H1 (cell line): ENCODE data around the gene TPM1. TPM values are rescaled to one million over a fixed set of nuclear protein-coding genes. Genes with fewer than 3 reads are reported as not detected.

ENCODE experiments used
- CTCF ChIA-PET: fragments of 300-600 bp; sonication (Branson Sonifier 250); formaldehyde crosslinking; loops from one replicate; lab custom pipeline; 2021; ENCODE audit not compliant: partially characterized antibody; lab: Charles Lee
- POLR2A ChIA-PET: fragments of 300-600 bp; sonication (Branson Sonifier 250); formaldehyde crosslinking; loops from one replicate; lab custom pipeline; 2021; ENCODE audit warnings: inconsistent platforms; ENCODE audit not compliant: partially characterized antibody; lab: Charles Lee
- DNase-seq, 2 experiments: peaks; one replicate each; pipeline versions ENCODE4 v3.0.0 to v3.0.0-alpha.2; 2010 to 2022; ENCODE audit warnings: low spot score in 2 of 2, low read depth in 1 of 2, mixed read lengths in 1 of 2
- FAIRE-seq: peaks from 2 replicates; lab custom pipeline; 2011; peaks lifted over from hg19 to GRCh38; lab: Jason Lieb, UNC
- H2AFZ ChIP-seq: 2 replicates; pipeline ENCODE4 v1.8.1; 2012; ENCODE audit warnings: low read length, inconsistent platforms
- H2AK5ac ChIP-seq: 2 replicates; pipeline ENCODE4 v1.6.1; 2013; ENCODE audit warnings: low read depth, low read length
- H2BK120ac ChIP-seq: replicated peaks from 2 replicates; pipeline ENCODE3; 2013; ENCODE audit warnings: low read depth, low read length, inconsistent platforms
- H2BK12ac ChIP-seq: 2 replicates; pipeline ENCODE4 v1.6.1; 2013; ENCODE audit warnings: low read depth, low read length
- H2BK15ac ChIP-seq: 2 replicates; pipeline ENCODE4 v1.6.1; 2013; ENCODE audit warnings: low read length
- H2BK20ac ChIP-seq: 2 replicates; pipeline ENCODE4 v1.6.1; 2013; ENCODE audit warnings: low read length
- H2BK5ac ChIP-seq: 2 replicates; pipeline ENCODE4 v1.6.1; 2013; ENCODE audit warnings: low read depth, low read length
- H3K14ac ChIP-seq: 2 replicates; pipeline ENCODE4 v1.6.1; 2013; ENCODE audit warnings: inconsistent platforms; ENCODE audit not compliant: insufficient read length
- H3K18ac ChIP-seq: 2 replicates; pipeline ENCODE4 v1.6.1; 2013; ENCODE audit warnings: low read length; ENCODE audit errors: extremely low read depth
- H3K23ac ChIP-seq: 2 replicates; pipeline ENCODE4 v1.6.1; 2013; ENCODE audit warnings: inconsistent platforms; ENCODE audit not compliant: insufficient read length
- H3K23me2 ChIP-seq: 2 replicates; pipeline ENCODE4 v1.6.1; 2013; ENCODE audit warnings: low read depth, low read length
- H3K27ac ChIP-seq: 2 replicates; pipeline ENCODE4 v1.6.1; 2011; ENCODE audit warnings: low read depth, low read length, inconsistent platforms
- H3K27me3 ChIP-seq, 4 experiments: replicated peaks in 1 of 4; 1 replicate in 1 of 4; 2 replicates in 3 of 4; pipeline versions ENCODE4 v1.6.1 to v1.8.1; 2011 to 2013; ENCODE audit warnings: low read length in 3 of 4, mild to moderate bottlenecking in 3 of 4, inconsistent platforms in 2 of 4, mixed read lengths in 2 of 4, moderate library complexity in 1 of 4; ENCODE audit not compliant: control insufficient read depth in 3 of 4, insufficient read depth in 3 of 4; ENCODE audit errors: extremely low read depth in 1 of 4
- H3K36me3 ChIP-seq, 4 experiments: 2 replicates each; pipeline versions ENCODE4 v1.6.1 to v1.8.1; 2011 to 2013; ENCODE audit warnings: mild to moderate bottlenecking in 4 of 4, low read length in 3 of 4, moderate library complexity in 2 of 4, control low read depth in 1 of 4, inconsistent platforms in 1 of 4; ENCODE audit not compliant: insufficient read depth in 4 of 4, control insufficient read depth in 2 of 4
- H3K4ac ChIP-seq: replicated peaks from 2 replicates; pipeline ENCODE3; 2013; ENCODE audit warnings: low read length, low read depth, mixed read lengths, inconsistent platforms; ENCODE audit not compliant: insufficient read length
- H3K4me1 ChIP-seq, 4 experiments: replicated peaks in 1 of 4; 1 replicate in 1 of 4; 2 replicates in 3 of 4; pipeline versions ENCODE4 v1.6.1 to v1.8.1; 2011 to 2013; ENCODE audit warnings: low read length in 3 of 4, inconsistent platforms in 2 of 4, mixed read lengths in 1 of 4; ENCODE audit not compliant: insufficient read depth in 4 of 4, control insufficient read depth in 3 of 4
- H3K4me2 ChIP-seq, 2 experiments: 2 replicates each; pipeline versions ENCODE4 v1.6.1 to v1.8.1; 2011 to 2013; ENCODE audit warnings: low read depth in 2 of 2, low read length in 2 of 2, control low read depth in 1 of 2, inconsistent platforms in 1 of 2, mild to moderate bottlenecking in 1 of 2; ENCODE audit not compliant: insufficient read depth in 1 of 2
- H3K4me3 ChIP-seq, 4 experiments: fragments of 200-600, 300-600 bp in 1 of 4; sonication (generic), shearing (Covaris generic), sonication (Bioruptor Twin) in 1 of 4; 2 replicates each; pipeline versions ENCODE4 v1.5.1 to v1.8.1; 2011 to 2016; ENCODE audit warnings: low read length in 4 of 4, low read depth in 3 of 4, control low read depth in 2 of 4, inconsistent platforms in 2 of 4, mild to moderate bottlenecking in 2 of 4, mixed read lengths in 1 of 4, moderate library complexity in 1 of 4; ENCODE audit not compliant: insufficient read depth in 2 of 4; ENCODE audit errors: extremely low read depth in 1 of 4
- H3K56ac ChIP-seq: replicated peaks from 2 replicates; pipeline ENCODE3; 2013; ENCODE audit warnings: low read depth, mild to moderate bottlenecking, mixed read lengths, low read length, inconsistent platforms; ENCODE audit not compliant: insufficient read length
- H3K79me1 ChIP-seq: 2 replicates; pipeline ENCODE4 v1.6.1; 2013; ENCODE audit warnings: low read depth, low read length, control low read depth
- H3K79me2 ChIP-seq, 2 experiments: 2 replicates each; pipeline versions ENCODE4 v1.6.1 to v1.8.1; 2012 to 2013; ENCODE audit warnings: low read length in 2 of 2, mild to moderate bottlenecking in 2 of 2, inconsistent platforms in 1 of 2; ENCODE audit not compliant: insufficient read depth in 2 of 2, control insufficient read depth in 1 of 2
- H3K9ac ChIP-seq, 4 experiments: replicated peaks in 1 of 4; 1 replicate in 1 of 4; 2 replicates in 3 of 4; pipeline versions ENCODE4 v1.6.1 to v1.8.1; 2011 to 2013; ENCODE audit warnings: low read depth in 3 of 4, low read length in 3 of 4, control low read depth in 2 of 4, mild to moderate bottlenecking in 2 of 4, moderate library complexity in 2 of 4, inconsistent platforms in 1 of 4; ENCODE audit errors: extremely low read depth in 1 of 4
- H3K9me3 ChIP-seq, 2 experiments: 2 replicates each; pipeline versions ENCODE4 v1.6.1 to v1.8.1; 2012 to 2013; ENCODE audit warnings: mild to moderate bottlenecking in 2 of 2, moderate library complexity in 2 of 2, control low read depth in 1 of 2, inconsistent platforms in 1 of 2, low read depth in 1 of 2, low read length in 1 of 2, mixed read lengths in 1 of 2; ENCODE audit not compliant: insufficient read depth in 2 of 2
- H4K20me1 ChIP-seq, 2 experiments: replicated peaks in 1 of 2; 2 replicates each; pipeline versions ENCODE3 to v1.8.1; 2011 to 2013; ENCODE audit warnings: inconsistent platforms in 2 of 2, low read length in 2 of 2, mild to moderate bottlenecking in 1 of 2; ENCODE audit not compliant: insufficient read depth in 2 of 2, control insufficient read depth in 1 of 2
- H4K5ac ChIP-seq: 2 replicates; pipeline ENCODE4 v1.6.1; 2013; ENCODE audit warnings: low read length, low read depth, mixed read lengths, inconsistent platforms; ENCODE audit not compliant: insufficient read length
- H4K8ac ChIP-seq: 2 replicates; pipeline ENCODE4 v1.8.0; 2013; ENCODE audit warnings: mild to moderate bottlenecking, moderate library complexity, low read length, inconsistent platforms; ENCODE audit not compliant: insufficient read depth; ENCODE audit errors: extremely low read depth
- H4K91ac ChIP-seq: replicated peaks from 2 replicates; pipeline ENCODE3; 2013; ENCODE audit warnings: low read length, mixed read lengths, inconsistent platforms; ENCODE audit not compliant: insufficient read length
- ASH2L ChIP-seq: fragments of 200-600, 300-600 bp; sonication (generic); IDR thresholded peaks from one replicate; pipeline ENCODE4 v1.7.1; 2017; ENCODE audit warnings: low read length
- ATF3 ChIP-seq: IDR thresholded peaks from 2 replicates; pipeline ENCODE4 v1.6.1; 2011; ENCODE audit warnings: low read depth, mild to moderate bottlenecking, low read length; ENCODE audit not compliant: insufficient read depth
- BACH1 ChIP-seq: IDR thresholded peaks from 2 replicates; pipeline ENCODE4 v1.6.1; 2012; ENCODE audit warnings: low read length, improper control_type of control experiment
- CHD1 ChIP-seq: IDR thresholded peaks from 2 replicates; pipeline ENCODE4 v1.6.1; 2012; ENCODE audit warnings: low read depth, low read length, improper control_type of control experiment
- POLR2A ChIP-seq, 2 experiments: IDR thresholded peaks; 1 replicate in 1 of 2; 2 replicates in 1 of 2; pipeline ENCODE4 v1.6.1; 2011; ENCODE audit warnings: low read depth in 2 of 2, low read length in 2 of 2, mild to moderate bottlenecking in 2 of 2; ENCODE audit errors: control extremely low read depth in 1 of 2
- SIN3A ChIP-seq, 2 experiments: IDR thresholded peaks in 1 of 2; conservative IDR thresholded peaks in 1 of 2; 2 replicates each; pipeline ENCODE4 v1.6.1; 2011 to 2012; ENCODE audit warnings: low read length in 2 of 2, improper control_type of control experiment in 1 of 2, low read depth in 1 of 2, mild to moderate bottlenecking in 1 of 2
- TEAD4 ChIP-seq: IDR thresholded peaks from 2 replicates; pipeline ENCODE4 v1.6.1; 2012; ENCODE audit warnings: low read depth, low read length, inconsistent platforms, mixed read lengths
- WGBS, 2 experiments: shearing (Covaris generic) in 1 of 2; methylation state at CpG; one replicate each; pipeline versions ENCODE4 v1.1.6 to v1.1.7; 2013 to 2015; ENCODE audit warnings: low lambda C conversion rate in 2 of 2, mixed read lengths in 2 of 2, inconsistent platforms in 1 of 2, low coverage in 1 of 2, missing lambda C conversion rate in 1 of 2; ENCODE audit not compliant: insufficient replicate concordance in 2 of 2, insufficient coverage in 1 of 2, insufficient read length in 1 of 2; ENCODE audit errors: extremely low coverage in 1 of 2, missing lambda C conversion rate in 1 of 2; 5-methylcytosine and 5-hydroxymethylcytosine counted together
- polyA plus RNA-seq, 7 experiments: library from polyadenylated mRNA; depleted of rRNA in 3 of 7; stranded (reverse) in 5 of 7; unstranded in 2 of 7; fragments of >200 nt in 5 of 7; fragments of 200-250 nt in 2 of 7; gene quantifications; 1 replicate in 5 of 7; 2 replicates in 1 of 7; 4 replicates in 1 of 7; pipeline versions ENCODE4 v1.2.1 to v1.2.3, GENCODE V29; 2011 to 2013; ENCODE audit warnings: missing spikeins in 2 of 7, mixed read lengths in 2 of 7
- total RNA-seq: library from RNA; stranded (reverse); fragmentation: NEBNext Ultra II Directional; extraction: Animal tissue kit (Norgen Biotek cat#: 25700); gene quantifications from 2 replicates; pipeline ENCODE4 v1.2.1, GENCODE V29; 2021

The TPM1 gene
- total and polyA plus RNA-seq, 2 of the 8 experiments (the other 6 are each of a cell fraction or from before 2014, with no cell fraction given), result 258 to 579 TPM

- H3K23ac ChIP-seq, result no peak overlapping the region
- CTCF ChIA-PET, result interaction anchor here (1.0 to 1.9 kb wide), 6 partner anchors 11 to 100 kb away, joined by 3 to 16 read pairs (median 4); no protein-coding TSS in a partner anchor
- no peak overlapping the region for H4K8ac ChIP-seq
- no peak overlapping the region for H2AK5ac ChIP-seq
- no peak overlapping the region; the same call in 1 of the 2 replicates for H2BK20ac ChIP-seq
- 0 out of 2 replicates have a peak overlapping the region, but pooled peaks have one; percentile 16 for H2AFZ ChIP-seq
- no peak overlapping the region for H2BK5ac ChIP-seq
- no peaks in the 10 kb centered on the region for H3K9me3 ChIP-seq
- peak in 1 of 2 experiments; percentile 39; a peak in 1 of 4 replicates for TF ChIP-seq SIN3A (conservative IDR thresholded peaks at IDR 0.05 in 1 of 2, IDR thresholded peaks at IDR 0.05 in 1 of 2; ENCODE audit: low read depth in 1 of 2, low read length in 2 of 2)
- peak; percentile 54; the same call in 1 of the 2 replicates for TF ChIP-seq TEAD4
- 0 out of 3 replicates have a peak, but pooled peaks of 1 of the 2 experiments have one; percentile 51 for TF ChIP-seq POLR2A (IDR thresholded peaks at IDR 0.05; ENCODE audit: control extremely low read depth in 1 of 2, low read depth in 2 of 2, low read length in 2 of 2)
- no peak for TF ChIP-seq ATF3
- peak; percentile 17 for TF ChIP-seq ASH2L
- TF ChIP-seq CHD1, result 0 out of 2 replicates have a peak, but pooled peaks have one; percentile 43
- no peak for TF ChIP-seq BACH1
- no peaks in the 10 kb centered on the region for H3K79me2 ChIP-seq
- no peak overlapping the region for H4K5ac ChIP-seq
- H3K36me3 ChIP-seq, result peaks cover 0 to 5% (median under 1%) of the 10 kb centered on the region in 4 experiments; a peak in 3 of 8 replicates
- H3K56ac ChIP-seq, result no peak overlapping the region
- peak in 1 of 2 experiments; percentile 51 for DNase-seq
- no peak overlapping the region for H2BK15ac ChIP-seq
- no peak overlapping the region for H2BK120ac ChIP-seq
- H3K4me2 ChIP-seq, result peak overlapping the region; percentile 56 to 61
- peak overlapping the region; percentile 98; the same call in 1 of the 2 replicates for H2BK12ac ChIP-seq
- peak; percentile 77 for FAIRE-seq
- peak overlapping the region in 1 of 4 experiments; percentile 36; a peak in 1 of 8 replicates for H3K4me3 ChIP-seq
- H3K9ac ChIP-seq, result no peak overlapping the region
- H3K23me2 ChIP-seq, result no peaks in the 10 kb centered on the region
- H3K27ac ChIP-seq, result peak overlapping the region; percentile 76; the same call in 1 of the 2 replicates
- no peaks in the 10 kb centered on the region for H4K20me1 ChIP-seq
- H3K79me1 ChIP-seq, result no peaks in the 10 kb centered on the region
- POLR2A ChIA-PET, result interaction anchor here (18.6 to 18.9 kb wide), 2 partner anchors 11 to 23 kb away, joined by 325 to 635 read pairs; partner anchors contain the start of gene TPM1
- WGBS, 2 experiments, result 18% methylated on average over 4 of the region's 4 CpGs; no CpG with 5 or more reads in 1 of the 2 experiments
- no peak overlapping the region for H3K4ac ChIP-seq
- no peaks in the 10 kb centered on the region for H3K27me3 ChIP-seq
- no peak overlapping the region; the same call in 1 of the 2 replicates for H3K18ac ChIP-seq
- H3K4me1 ChIP-seq, result peaks cover 15 to 27% (median 20%) of the 10 kb centered on the region in 4 experiments
- no peak overlapping the region for H3K14ac ChIP-seq
- no peak overlapping the region for H4K91ac ChIP-seq
Measured at GRCh38 chr15:63076714-63077046, 34.1 kb downstream of the TPM1 start.
